Stimulated activated CD8-positive, alpha-beta memory T cell treated with anti-CD3 and anti-CD28 coated beads, Interleukin-12 subunit alpha, Interleukin-12 subunit beta, amount 100 ng/mL, for 24 hours (primary cell): ENCODE data around the gene CYB561D2.

Source experiments
- DNase-seq: peaks from one replicate; pipeline ENCODE4 v3.0.0-alpha.2; 2020; ENCODE audit errors: extremely low read depth

CYB561D2 gene

GRCh38 chr3:50341996-50342650 is 8.5 kb upstream of the CYB561D2 start:
- no peak for DNase-seq

DNA sequence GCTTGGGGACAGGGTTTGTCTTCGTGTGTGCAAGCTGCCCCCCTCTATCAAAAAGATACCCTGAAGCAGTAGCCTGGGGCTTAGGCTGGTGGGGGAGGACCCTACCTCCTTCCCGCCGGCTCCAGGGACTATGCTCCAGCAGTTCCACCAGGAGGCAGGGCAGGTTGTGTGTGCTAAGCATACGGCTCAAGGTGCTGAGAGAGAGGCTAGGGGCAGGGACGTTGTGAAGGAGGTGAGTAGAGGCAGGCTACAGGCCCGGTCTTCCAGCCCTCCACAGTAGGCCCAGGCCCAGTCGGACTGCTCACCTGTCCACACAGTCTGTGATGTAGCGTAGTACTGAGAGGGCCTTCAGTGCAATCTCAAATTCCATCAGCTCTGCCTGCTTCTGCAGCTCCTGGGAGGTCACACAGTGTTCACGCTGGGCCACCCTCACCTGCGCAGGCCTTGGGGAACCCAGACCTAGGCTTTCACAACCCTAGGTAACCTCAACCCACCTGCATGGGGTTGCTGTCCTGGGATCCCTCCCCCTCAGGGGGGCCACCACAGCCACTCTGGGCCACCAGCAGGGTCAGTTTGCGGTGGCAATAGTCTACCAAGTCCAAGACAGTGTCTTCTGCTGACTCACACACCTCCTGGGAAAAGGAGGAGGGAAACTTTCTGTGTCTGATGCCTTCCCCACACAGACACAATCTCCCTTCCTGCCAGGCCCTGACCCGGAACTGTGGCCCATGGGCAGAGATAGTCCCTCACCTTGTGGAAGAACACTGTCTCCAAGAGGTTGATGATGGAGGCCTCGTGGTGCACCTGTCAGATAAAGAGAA is 7.6 kb upstream of the CYB561D2 start:
- DNase-seq: no peak

GRCh38 chr3:50345008-50345407 is 5.7 kb upstream of the CYB561D2 start:
- DNase-seq: no peak

DNA sequence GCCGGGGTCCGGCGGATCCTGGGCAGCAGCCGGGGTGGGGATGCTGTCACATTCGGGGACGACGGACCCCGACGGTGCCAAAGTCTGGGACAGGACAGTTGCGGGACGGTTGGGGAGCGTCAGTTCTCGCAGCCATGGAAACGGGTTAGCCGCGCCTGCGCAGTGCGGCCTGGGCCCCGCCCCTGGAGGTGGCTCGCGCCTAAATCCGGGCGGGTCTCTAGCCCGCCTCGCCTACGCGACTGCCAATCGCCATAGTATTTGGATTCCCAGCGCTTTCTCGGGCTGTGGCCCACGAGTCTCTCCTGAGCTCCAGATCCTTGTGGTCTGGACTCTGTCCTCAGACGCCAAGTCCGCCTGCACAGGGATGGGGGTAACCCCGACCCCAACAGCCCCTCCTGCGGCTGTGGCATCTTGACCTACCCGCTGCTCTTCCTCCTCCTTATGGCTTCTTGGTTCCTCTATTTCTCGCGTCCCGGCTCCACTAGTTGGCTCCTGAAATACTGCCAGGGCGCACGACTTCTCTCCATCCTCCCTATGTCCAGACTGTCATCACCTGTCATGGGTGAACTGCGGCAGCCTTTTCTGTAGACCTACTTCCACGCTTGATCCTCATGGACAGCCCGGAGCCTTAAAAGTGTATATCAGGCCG is 5.0 kb upstream of the CYB561D2 start, which contains the start of gene ZMYND10:
TSS of gene ZMYND10 (minus strand) at position 147 of the 649 bp plus-strand sequence. CDS start 153 bp downstream, outside the sequence.
- DNase-seq: no peak

DNA sequence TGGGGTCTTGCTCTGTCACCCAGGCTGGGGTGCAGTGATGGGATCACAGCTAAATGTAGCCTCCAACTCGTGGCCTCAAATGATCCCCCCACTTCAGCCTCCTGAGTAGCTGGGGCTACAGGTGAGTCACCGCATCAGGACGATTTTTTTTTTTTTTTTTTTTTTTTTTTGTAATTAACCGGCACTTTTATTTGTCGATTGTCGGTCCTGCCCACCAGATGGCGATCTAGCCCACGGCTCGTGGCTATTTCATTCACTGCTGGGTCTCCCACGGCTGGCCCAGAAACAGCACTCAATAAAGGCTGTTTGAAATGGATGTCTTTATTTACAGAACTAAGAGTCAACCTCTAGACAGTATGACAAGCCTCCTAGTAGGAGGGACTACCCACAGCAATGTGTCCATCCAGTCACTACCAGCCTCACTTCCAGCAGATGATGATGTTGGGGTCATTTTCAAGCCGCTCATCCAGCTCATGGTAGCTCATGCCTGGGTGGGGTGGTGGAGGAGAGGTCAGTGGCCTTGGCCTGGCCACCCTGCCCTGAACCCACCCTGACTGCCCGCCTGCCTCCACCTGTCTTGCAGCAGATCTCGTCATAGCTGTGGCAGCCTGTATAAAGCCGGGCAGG is 3.4 kb upstream of the CYB561D2 start:
- no peak for DNase-seq

- DNase-seq: no peak
Observed at GRCh38 chr3:50350213-50350526, 492 bp upstream of the CYB561D2 start.

DNA sequence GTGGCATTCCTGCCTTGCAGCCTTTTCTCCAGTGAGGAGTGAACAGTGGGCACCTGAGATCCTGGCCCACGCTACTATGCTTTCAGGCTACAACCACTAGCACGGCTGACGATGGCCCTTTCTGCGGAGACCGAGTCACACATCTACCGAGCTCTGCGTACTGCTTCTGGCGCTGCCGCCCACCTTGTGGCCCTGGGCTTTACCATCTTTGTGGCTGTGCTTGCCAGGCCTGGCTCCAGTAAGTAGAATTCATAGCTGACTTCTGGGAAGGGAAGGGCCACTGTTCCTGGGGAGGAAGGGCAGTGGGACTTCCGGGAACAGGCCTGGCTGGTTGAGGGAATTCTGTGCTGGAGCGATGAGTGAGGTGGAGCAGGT is 648 bp downstream of the CYB561D2 start:
- no peak for DNase-seq

DNA sequence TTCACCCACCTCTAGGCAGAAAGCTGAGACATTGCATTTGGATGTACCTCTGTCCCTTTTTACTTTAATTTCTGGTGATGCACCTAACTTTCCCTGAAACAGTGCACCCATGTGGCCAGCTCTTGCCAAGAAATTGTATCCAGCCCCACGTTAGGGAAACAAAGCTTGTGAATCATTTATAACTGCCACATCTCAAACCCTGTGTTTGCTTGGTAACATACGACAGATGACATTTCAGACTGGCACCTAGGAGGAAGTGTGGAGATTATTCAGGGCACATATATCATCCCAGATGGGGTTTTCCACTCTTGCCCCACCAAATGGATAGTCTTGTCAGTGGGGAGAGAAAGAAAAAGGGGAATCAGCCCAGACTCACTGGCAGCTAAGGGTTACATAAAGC is 2.1 kb downstream of the CYB561D2 start:
- no peak for DNase-seq

DNA sequence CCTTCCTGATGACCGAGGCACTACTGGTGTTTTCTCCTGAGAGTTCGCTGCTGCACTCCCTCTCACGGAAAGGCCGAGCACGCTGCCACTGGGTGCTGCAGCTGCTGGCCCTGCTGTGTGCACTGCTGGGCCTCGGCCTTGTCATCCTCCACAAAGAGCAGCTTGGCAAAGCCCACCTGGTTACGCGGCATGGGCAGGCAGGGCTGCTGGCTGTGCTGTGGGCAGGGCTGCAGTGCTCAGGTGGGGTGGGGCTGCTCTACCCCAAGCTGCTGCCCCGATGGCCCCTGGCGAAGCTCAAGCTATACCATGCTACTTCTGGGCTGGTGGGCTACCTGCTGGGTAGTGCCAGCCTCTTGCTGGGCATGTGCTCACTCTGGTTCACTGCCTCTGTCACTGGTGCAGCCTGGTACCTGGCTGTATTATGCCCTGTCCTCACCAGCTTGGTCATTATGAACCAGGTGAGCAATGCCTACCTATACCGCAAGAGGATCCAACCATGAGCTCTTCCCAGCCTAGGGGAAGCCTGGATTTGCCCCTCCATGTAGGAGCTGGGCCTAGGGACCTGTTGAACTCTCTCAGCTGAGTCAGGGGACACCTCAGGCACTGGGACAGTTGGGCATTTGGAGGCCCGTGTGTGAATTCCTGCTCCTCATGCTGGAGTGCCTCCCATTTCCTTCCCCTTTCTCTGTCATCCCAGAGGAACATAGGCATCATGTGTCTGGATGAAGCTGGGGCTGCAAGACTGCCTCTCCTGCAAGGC is 2.8 kb downstream of the CYB561D2 start:
- DNase-seq: no peak

DNA sequence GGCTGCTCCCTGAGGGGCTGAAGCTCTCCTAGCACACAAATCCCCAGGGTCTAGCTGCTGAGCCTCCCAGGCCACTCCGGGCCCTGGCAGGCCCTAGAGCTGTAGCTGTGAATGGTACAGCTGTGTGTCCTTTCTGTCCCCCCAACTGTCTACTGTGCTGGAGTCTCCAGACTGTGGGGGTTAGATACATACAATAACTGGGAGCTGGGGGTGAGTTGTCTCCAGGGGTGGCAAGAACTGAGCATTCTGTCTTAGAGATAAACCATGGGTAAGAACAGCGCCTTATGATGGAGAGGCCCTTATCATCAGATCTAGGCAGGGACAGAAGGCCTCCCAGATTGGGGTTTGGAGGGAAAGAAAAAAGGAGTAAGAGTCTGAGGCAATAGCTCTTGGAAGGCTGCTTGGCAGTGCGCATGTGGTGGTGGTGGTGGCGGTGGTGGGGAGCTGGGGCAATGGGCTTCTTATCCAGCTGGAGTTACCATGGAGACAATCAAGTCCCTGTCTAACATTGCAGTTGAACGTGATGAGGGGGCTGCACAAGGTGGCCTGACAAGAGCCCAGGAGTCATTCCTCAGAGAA is 3.6 kb downstream of the CYB561D2 start:
- no peak for DNase-seq

GRCh38 chr3:50354850-50355249 is 4.2 kb downstream of the CYB561D2 start:
- DNase-seq: no peak

- DNase-seq: no peak
Observed at GRCh38 chr3:50355829-50356552, 5.3 kb downstream of the CYB561D2 start.

- no peak for DNase-seq
Observed at GRCh38 chr3:50356553-50356952, 5.9 kb downstream of the CYB561D2 start.

DNA sequence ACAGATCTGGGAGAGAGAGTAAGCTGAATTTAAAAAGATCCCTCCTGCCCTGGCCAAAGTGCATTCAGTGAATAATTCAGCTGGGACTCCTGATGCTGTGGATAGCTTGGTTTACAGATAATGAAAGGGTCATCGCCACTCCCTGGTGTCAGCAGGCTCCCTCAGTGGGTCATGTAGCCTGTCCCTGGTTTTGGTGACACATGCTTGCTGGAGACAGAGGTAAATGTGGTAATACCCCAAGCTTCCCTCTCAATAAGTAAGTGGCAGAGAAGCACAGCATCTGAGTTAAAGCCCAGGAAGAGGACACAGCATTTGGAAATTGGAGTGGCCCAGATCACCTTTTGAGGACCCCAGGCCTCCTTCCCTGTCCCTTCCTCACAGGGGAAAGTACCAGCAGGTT is 6.8 kb downstream of the CYB561D2 start:
- no peak for DNase-seq

DNA sequence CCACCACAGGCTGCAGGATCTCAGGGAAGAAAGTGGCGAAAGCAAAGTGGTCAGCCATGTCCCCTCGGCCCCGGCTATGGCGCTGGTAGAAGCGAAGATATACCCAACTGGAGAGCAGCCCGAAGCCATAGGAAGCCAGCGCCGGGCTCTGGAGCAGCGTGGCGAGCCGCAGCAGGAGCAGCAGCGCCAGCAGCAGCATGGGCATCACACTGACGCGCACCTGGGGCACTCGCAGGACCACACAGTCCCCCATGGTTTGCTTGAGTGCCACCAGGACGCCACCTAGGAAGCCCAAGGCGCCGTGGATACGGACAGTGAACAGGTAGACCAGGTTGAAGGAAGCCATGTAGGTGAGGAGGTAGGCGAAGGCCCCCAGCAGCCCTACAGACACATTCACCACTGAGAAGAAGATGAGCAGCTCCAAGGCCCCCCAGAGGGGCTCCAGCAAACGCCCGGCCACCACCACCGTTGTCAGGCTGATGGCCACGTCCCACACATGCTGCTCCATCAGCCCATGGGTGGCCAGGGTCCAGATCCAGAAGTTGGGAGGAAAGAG is 7.8 kb downstream of the CYB561D2 start:
- no peak for DNase-seq

DNA sequence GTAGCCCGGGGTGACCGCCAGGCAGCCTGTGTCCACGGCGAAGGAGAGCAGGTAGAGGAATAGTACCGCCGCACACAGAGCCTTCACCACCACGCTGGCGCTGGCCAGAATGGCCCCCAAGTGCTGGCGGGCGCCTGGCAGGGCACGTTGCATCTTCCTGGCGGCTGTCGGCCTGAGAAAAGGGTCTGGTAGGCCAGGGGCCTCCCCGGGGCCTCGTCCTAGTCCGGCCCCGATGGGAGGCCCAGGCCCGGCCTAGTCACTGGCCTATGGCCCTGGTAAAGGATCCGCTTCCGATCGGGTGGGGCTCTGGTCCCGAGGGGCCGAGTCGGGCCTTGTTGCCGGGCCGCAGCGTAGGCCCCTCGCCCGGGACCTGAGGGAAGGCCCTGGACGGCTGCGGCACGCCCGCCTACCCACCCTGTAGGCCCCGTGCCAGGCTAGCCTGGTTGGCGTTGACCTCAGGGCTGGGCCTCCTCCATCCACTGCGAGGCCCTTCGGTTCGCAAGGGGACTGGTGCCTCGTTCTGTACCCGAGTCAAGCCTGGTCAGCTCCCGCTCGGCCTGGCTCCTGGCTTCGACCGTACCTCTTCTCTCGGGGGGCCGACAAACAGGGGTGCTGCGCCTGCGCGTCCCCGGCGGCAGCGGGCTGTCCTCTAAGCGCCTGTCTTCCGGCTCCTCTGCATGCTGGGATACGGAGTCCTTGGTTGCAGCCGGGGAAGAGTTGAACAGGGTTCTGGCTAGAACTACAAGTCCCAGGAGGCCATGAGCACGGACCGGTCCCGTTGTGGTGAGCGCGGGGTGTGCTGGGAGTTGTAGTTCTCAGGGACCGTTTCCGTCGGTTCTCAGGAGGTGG is 8.5 kb downstream of the CYB561D2 start, which contains the start of gene TMEM115:
TSS of gene TMEM115 (minus strand) at position 611 of the 849 bp plus-strand sequence. CDS start at position 153, 458 bp downstream.
- DNase-seq: peak; percentile 86

DNA sequence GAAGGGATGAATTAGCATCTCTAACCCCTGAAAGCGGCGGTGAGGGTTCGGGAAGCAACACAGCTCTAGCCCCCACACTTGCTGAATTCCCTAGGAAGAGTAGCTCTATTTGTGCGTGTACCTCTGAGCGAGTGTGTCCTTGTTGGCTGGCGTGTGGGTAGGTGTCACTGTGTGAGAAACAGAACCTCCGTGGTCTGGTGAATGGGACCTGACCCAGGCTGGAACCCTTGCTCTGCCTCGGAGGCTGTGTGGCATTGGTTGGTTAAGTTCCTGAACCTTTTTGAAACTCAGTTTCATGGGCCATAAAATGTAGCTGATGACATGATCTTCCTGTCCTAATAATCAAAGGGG is 9.1 kb downstream of the CYB561D2 start:
- DNase-seq: no peak

GRCh38 chr3:50364573-50365079 is 14.0 kb downstream of the CYB561D2 start:
- DNase-seq: no peak
